K562 (cell line): Measurements from ENCODE around the gene RFNG. TPM values are rescaled to one million over a fixed set of nuclear protein-coding genes. Genes with fewer than 3 reads are reported as not detected.
A peak's percentile ranks its signal among the peaks of the same experiment; 100 is the strongest.

Source experiments
- ATAC-seq: fragments of 200-7000 bp; cut with Tn5 transposase; 3 replicates; pipeline ENCODE4 v1.9.1; 2020; ENCODE audit warnings: moderate library complexity
- BruUV-seq: library from RNA; stranded (reverse); fragments of 400-500 nt; replicated peaks from 2 replicates; lab custom pipeline; 2021; lab: Mats Ljungman, UMichigan
- CTCF ChIA-PET: fragments of 300-600 bp; formaldehyde crosslinking; extraction: SDS; loops from one replicate; lab custom pipeline; 2021; ENCODE audit warnings: low intra/inter-chr PET ratio; lab: Yijun Ruan, JAX
- POLR2A ChIA-PET: fragments of 300-600, 350-650 bp; sonication (Branson Sonifier 250); formaldehyde crosslinking; extraction: SDS; loops from one replicate; lab custom pipeline; 2021; ENCODE audit warnings: antibody characterized with exemption, inconsistent platforms; lab: Yijun Ruan, JAX
- DNase-seq, 4 experiments: peaks; one replicate each; pipeline versions ENCODE4 v3.0.0 to v3.0.0-alpha.2; 2011 to 2018; ENCODE audit warnings: low spot score in 3 of 4, mixed read lengths in 3 of 4; ENCODE audit errors: extremely low read depth in 1 of 4
- FAIRE-seq: peaks from 2 replicates; lab custom pipeline; 2011; peaks lifted over from hg19 to GRCh38; lab: Jason Lieb, UNC
- H2AFZ ChIP-seq: 2 replicates; pipeline ENCODE4 v1.6.0; 2011; ENCODE audit warnings: low read depth, low read length, control low read depth, inconsistent platforms
- H3K27ac ChIP-seq: fragments of 200-600 bp; 3 replicates; pipeline ENCODE4 v1.8.0; 2011; ENCODE audit warnings: low read depth, mild to moderate bottlenecking, control low read depth, inconsistent platforms, low read length, moderate library complexity, mixed read lengths; ENCODE audit errors: extremely low read depth
- H3K27me3 ChIP-seq, 2 experiments: fragments of 300-600 bp in 1 of 2; 2 replicates in 1 of 2; 3 replicates in 1 of 2; pipeline versions ENCODE4 v1.6.0 to v1.8.0; 2011; ENCODE audit warnings: inconsistent platforms in 2 of 2, low read length in 2 of 2, mild to moderate bottlenecking in 1 of 2, mixed read lengths in 1 of 2, moderate library complexity in 1 of 2; ENCODE audit not compliant: control insufficient read depth in 2 of 2, insufficient read depth in 2 of 2
- H3K36me3 ChIP-seq: fragments of 300-600 bp; 3 replicates; pipeline ENCODE4 v1.8.0; 2011; ENCODE audit warnings: mild to moderate bottlenecking, low read length, inconsistent platforms; ENCODE audit not compliant: control insufficient read depth, insufficient read depth
- H3K4me1 ChIP-seq, 2 experiments: fragments of 200-600 bp in 1 of 2; replicated peaks in 1 of 2; 2 replicates in 1 of 2; 3 replicates in 1 of 2; pipeline versions ENCODE4 v1.5.1 to v1.8.0; 2011; ENCODE audit warnings: inconsistent platforms in 2 of 2, low read length in 2 of 2, mild to moderate bottlenecking in 1 of 2, mixed read lengths in 1 of 2, moderate library complexity in 1 of 2; ENCODE audit not compliant: control insufficient read depth in 2 of 2, insufficient read depth in 2 of 2
- H3K4me2 ChIP-seq: 2 replicates; pipeline ENCODE4 v1.6.1; 2011; ENCODE audit warnings: low read length, control low read depth, inconsistent platforms, mixed read lengths; ENCODE audit not compliant: insufficient read depth
- H3K4me3 ChIP-seq: fragments of 200-600 bp; sonication (generic), shearing (Covaris generic); 2 replicates; pipeline ENCODE4 v1.5.1; 2016; ENCODE audit warnings: control low read depth, inconsistent platforms
- H3K79me2 ChIP-seq: fragments of 200-600 bp; 3 replicates; pipeline ENCODE4 v1.8.0; 2011; ENCODE audit warnings: low read length, inconsistent platforms; ENCODE audit not compliant: control insufficient read depth, insufficient read depth
- H3K9ac ChIP-seq, 2 experiments: 2 replicates each; pipeline versions ENCODE4 v1.6.0 to v1.6.1; 2011; ENCODE audit warnings: low read depth in 2 of 2, low read length in 2 of 2, control low read depth in 1 of 2, inconsistent platforms in 1 of 2, mild to moderate bottlenecking in 1 of 2, mixed read lengths in 1 of 2; ENCODE audit not compliant: insufficient read depth in 1 of 2
- H3K9me1 ChIP-seq: one replicate; pipeline ENCODE4 v1.6.0; 2011; ENCODE audit warnings: inconsistent platforms, mild to moderate bottlenecking, low read length, moderate library complexity; ENCODE audit not compliant: control insufficient read depth, insufficient read depth
- H3K9me3 ChIP-seq: replicated peaks from 2 replicates; pipeline ENCODE4 v1.5.1; 2011; ENCODE audit warnings: low read depth, low read length, inconsistent platforms; ENCODE audit not compliant: control insufficient read depth, insufficient read depth
- H4K20me1 ChIP-seq: replicated peaks from 2 replicates; pipeline ENCODE4 v1.6.1; 2011; ENCODE audit warnings: low read length, inconsistent platforms, mixed read lengths; ENCODE audit not compliant: control insufficient read depth, insufficient read depth
- ADNP ChIP-seq: fragments of 200-800 bp; sonication (Bioruptor generic); IDR thresholded peaks from 2 replicates; pipeline ENCODE4 v1.6.1; 2016; ENCODE audit warnings: missing genetic modification characterization, missing compliant biosample characterization
- ZBTB33 ChIP-seq: sonication (generic); formaldehyde crosslinking; IDR thresholded peaks from 2 replicates; pipeline ENCODE4 v1.8.1; 2023; ENCODE audit warnings: mild to moderate bottlenecking, missing genetic modification reagents
- WGBS: fragments of 100-300 bp; shearing (Covaris generic); methylation state at CpG from one replicate; pipeline ENCODE4 v1.1.6; 2016; ENCODE audit warnings: low coverage, mixed read lengths; ENCODE audit not compliant: insufficient coverage; ENCODE audit errors: missing lambda C conversion rate; 5-methylcytosine and 5-hydroxymethylcytosine counted together
- in situ Hi-C: fragments of 300-500 bp; cut with MboI; formaldehyde crosslinking; loops from 4 replicates; pipeline ENCODE4 v1.15.0; 2018; ENCODE audit warnings: inconsistent platforms, mixed read lengths
- intact Hi-C: fragments of 100-400 bp; cut with micrococcal nuclease; formaldehyde crosslinking; loops from 2 replicates; pipeline ENCODE4 v1.14.2; 2022
- polyA plus RNA-seq, 8 experiments: library from polyadenylated mRNA; depleted of rRNA in 4 of 8; stranded (reverse) in 5 of 8; unstranded in 3 of 8; fragments of >200 nt; fragmentation: Nextera tagmentation in 2 of 8; fragmentation: Illumina TruSeq in 1 of 8; extraction: Ambion mirVana in 2 of 8; extraction: Trizol in 1 of 8; gene quantifications; 2 replicates each; pipeline versions ENCODE4 v1.2.1 to v1.2.3, GENCODE V29; 2011 to 2014; ENCODE audit warnings: inconsistent platforms in 1 of 8, missing spikeins in 1 of 8
- total RNA-seq, 7 experiments: library from RNA; depleted of rRNA in 6 of 7; stranded (reverse); fragments of >200 nt in 6 of 7; fragmentation: Illumina TruSeq in 2 of 7; extraction: Trizol in 2 of 7; gene quantifications; 2 replicates each; pipeline versions ENCODE4 v1.2.1 to v1.2.3, GENCODE V29; 2011 to 2021; ENCODE audit warnings: low replicate concordance in 1 of 7

The RFNG gene
- total and polyA plus RNA-seq, 9 of the 15 experiments (the other 6 are each of a cell fraction or from before 2014, with no cell fraction given): 0.32 to 32.8 (median 9.5) TPM

- intact Hi-C loops: no loop called here
- H3K4me1 ChIP-seq: peaks cover 6 to 92% of the 10 kb centered on the region in 2 experiments; a peak in 3 of 5 replicates
- H3K9ac ChIP-seq: peak overlapping the region; percentile 80 to 97; a peak in 2 of 4 replicates
Measured at GRCh38 chr17:82053556-82054263, 2.1 kb upstream of the RFNG start.

More at GRCh38 chr17:82053556-82054263, 2.1 kb upstream of the RFNG start:
- CTCF ChIA-PET: no interaction called here
- BruUV-seq: no TSS peak
- Histone ChIP-seq H3K4me2 (no peak overlapping the region), H3K27me3 (no peaks in the 10 kb centered on the region), H3K9me1 (no peaks in the 10 kb centered on the region), H3K79me2 (peaks cover 28% of the 10 kb centered on the region), H3K36me3 (peaks cover 78% of the 10 kb centered on the region; the same call in 2 of the 3 replicates), H3K27ac (no peak overlapping the region), H3K4me3 (no peak overlapping the region; the same call in 1 of the 2 replicates), H4K20me1 (0 out of 2 replicates have a peak, but pooled peaks cover 11% of the 10 kb centered on the region), H3K9me3 (no peaks in the 10 kb centered on the region), H2AFZ (no peak overlapping the region)
- no peak for FAIRE-seq
- 91% methylated on average over 22 of the region's 28 CpGs for WGBS
- POLR2A ChIA-PET: interaction anchor here (0.6 to 1.6 kb wide), 4 partner anchors 9 to 731 kb away, joined by 3 to 11 read pairs (median 4); partner anchors contain the start of gene DCXR
- no peak for DNase-seq
- in situ Hi-C loops: no loop called here
- TF ChIP-seq ADNP (tag) (no peak), ZBTB33 (peak; percentile 66)
- no peak for ATAC-seq
